Measurements from ENCODE around the gene SEMA3G.

Gene SEMA3G

GRCh38 chr3:52489453-52489852 lies 44.5 kb upstream of the SEMA3G start:
- Histone ChIP-seq H3K27ac (ENCODE audit: low read length) (no peak overlapping the region), H3K4me3 (ENCODE audit: low read depth in 1 of 2, low read length in 2 of 2) (no peak overlapping the region), H4K20me1 (ENCODE audit: insufficient read depth, low read length) (peaks cover 15% of the 10 kb centered on the region), H2AFZ (ENCODE audit: low read depth, low read length) (no peak overlapping the region), H3K4me1 (ENCODE audit: insufficient read depth, low read length) (no peaks in the 10 kb centered on the region), H3K9me3 (ENCODE audit: insufficient read depth, low read length, severe bottlenecking) (no peaks in the 10 kb centered on the region), H3K9ac (ENCODE audit: low read depth, low read length) (no peak overlapping the region), H3K79me2 (ENCODE audit: insufficient read depth, low read length) (no peaks in the 10 kb centered on the region), H3K36me3 (ENCODE audit: insufficient read depth, low read length) (peaks cover 87% of the 10 kb centered on the region), H3K4me2 (ENCODE audit: insufficient read depth, low read length) (no peak overlapping the region), H3K27me3 (ENCODE audit: insufficient read depth, low read length, poor library complexity) (no peaks in the 10 kb centered on the region)
- ATAC-seq (ENCODE audit: insufficient read depth, low read depth): no peak
- no peak for DNase-seq
- TF ChIP-seq CTCF (IDR thresholded peaks at IDR 0.05; ENCODE audit: borderline replicate concordance, extremely low read depth, low read length, poor library complexity, severe bottlenecking): no peak
- no peak for TF ChIP-seq EZH2 (IDR thresholded peaks at IDR 0.05; ENCODE audit: borderline replicate concordance, low read depth, low read length, severe bottlenecking)

- no peaks in the 10 kb centered on the region for H3K4me1 ChIP-seq (ENCODE audit: insufficient read depth, low read length)
- no peak overlapping the region for H3K4me2 ChIP-seq (ENCODE audit: insufficient read depth, low read length)
- no peak overlapping the region for H3K27ac ChIP-seq (ENCODE audit: low read length)
- DNase-seq (no peak), ATAC-seq (ENCODE audit: insufficient read depth, low read depth) (no peak)
- H2AFZ ChIP-seq (ENCODE audit: low read depth, low read length): no peak overlapping the region
- H3K36me3 ChIP-seq (ENCODE audit: insufficient read depth, low read length): peaks cover 90% of the 10 kb centered on the region
- no peaks in the 10 kb centered on the region for H3K27me3 ChIP-seq (ENCODE audit: insufficient read depth, low read length, poor library complexity)
- H3K79me2 ChIP-seq (ENCODE audit: insufficient read depth, low read length): no peaks in the 10 kb centered on the region
- no peak overlapping the region for H3K4me3 ChIP-seq (ENCODE audit: low read depth in 1 of 2, low read length in 2 of 2)
- no peak for TF ChIP-seq EZH2 (IDR thresholded peaks at IDR 0.05; ENCODE audit: borderline replicate concordance, low read depth, low read length, severe bottlenecking)
- TF ChIP-seq CTCF (IDR thresholded peaks at IDR 0.05; ENCODE audit: borderline replicate concordance, extremely low read depth, low read length, poor library complexity, severe bottlenecking): no peak
- H3K9me3 ChIP-seq (ENCODE audit: insufficient read depth, low read length, severe bottlenecking): no peaks in the 10 kb centered on the region
- H4K20me1 ChIP-seq (ENCODE audit: insufficient read depth, low read length): peaks cover 14% of the 10 kb centered on the region
- no peak overlapping the region for H3K9ac ChIP-seq (ENCODE audit: low read depth, low read length)
Observed at GRCh38 chr3:52488746-52489145, 43.8 kb upstream of the SEMA3G start.

- Histone ChIP-seq H3K9ac (ENCODE audit: low read depth, low read length) (no peak overlapping the region), H3K27me3 (ENCODE audit: insufficient read depth, low read length, poor library complexity) (no peaks in the 10 kb centered on the region), H3K27ac (ENCODE audit: low read length) (no peak overlapping the region), H3K4me3 (ENCODE audit: low read depth in 1 of 2, low read length in 2 of 2) (no peak overlapping the region), H3K36me3 (ENCODE audit: insufficient read depth, low read length) (peaks cover 91% of the 10 kb centered on the region), H3K4me1 (ENCODE audit: insufficient read depth, low read length) (no peaks in the 10 kb centered on the region), H3K79me2 (ENCODE audit: insufficient read depth, low read length) (no peaks in the 10 kb centered on the region), H4K20me1 (ENCODE audit: insufficient read depth, low read length) (peaks cover 7% of the 10 kb centered on the region; the same call in 1 of the 2 replicates), H3K9me3 (ENCODE audit: insufficient read depth, low read length, severe bottlenecking) (no peaks in the 10 kb centered on the region), H3K4me2 (ENCODE audit: insufficient read depth, low read length) (no peak overlapping the region), H2AFZ (ENCODE audit: low read depth, low read length) (no peak overlapping the region)
- ATAC-seq (ENCODE audit: insufficient read depth, low read depth): 0 out of 3 replicates have a peak, but pooled peaks have one; percentile 7
- TF ChIP-seq CTCF (IDR thresholded peaks at IDR 0.05; ENCODE audit: borderline replicate concordance, extremely low read depth, low read length, poor library complexity, severe bottlenecking) (no peak), EZH2 (IDR thresholded peaks at IDR 0.05; ENCODE audit: borderline replicate concordance, low read depth, low read length, severe bottlenecking) (no peak)
- DNase-seq: no peak
Observed at GRCh38 chr3:52487788-52488691, 43.1 kb upstream of the SEMA3G start.
